C4-2B (cell line): Measurements from ENCODE around the gene PIAS2.

Experiments
- H3K27ac ChIP-seq: fragments of 450-650 bp; 2 replicates; pipeline ENCODE4 v1.5.1; 2017
- ZFX ChIP-seq: fragments of 450-650 bp; IDR thresholded peaks from 2 replicates; pipeline ENCODE4 v1.6.1; 2017
- TF ChIP-seq, protein P1 (sequence below): fragments of 450-650 bp; conservative IDR thresholded peaks from 2 replicates; pipeline ENCODE4 v1.5.1; 2017; ENCODE audit warnings: mild to moderate bottlenecking

PIAS2 gene

GRCh38 chr18:46915800-46916550 is 1.3 kb downstream of the PIAS2 start:
- H3K27ac ChIP-seq: no peak overlapping the region
- TF ChIP-seq, protein P1, sequence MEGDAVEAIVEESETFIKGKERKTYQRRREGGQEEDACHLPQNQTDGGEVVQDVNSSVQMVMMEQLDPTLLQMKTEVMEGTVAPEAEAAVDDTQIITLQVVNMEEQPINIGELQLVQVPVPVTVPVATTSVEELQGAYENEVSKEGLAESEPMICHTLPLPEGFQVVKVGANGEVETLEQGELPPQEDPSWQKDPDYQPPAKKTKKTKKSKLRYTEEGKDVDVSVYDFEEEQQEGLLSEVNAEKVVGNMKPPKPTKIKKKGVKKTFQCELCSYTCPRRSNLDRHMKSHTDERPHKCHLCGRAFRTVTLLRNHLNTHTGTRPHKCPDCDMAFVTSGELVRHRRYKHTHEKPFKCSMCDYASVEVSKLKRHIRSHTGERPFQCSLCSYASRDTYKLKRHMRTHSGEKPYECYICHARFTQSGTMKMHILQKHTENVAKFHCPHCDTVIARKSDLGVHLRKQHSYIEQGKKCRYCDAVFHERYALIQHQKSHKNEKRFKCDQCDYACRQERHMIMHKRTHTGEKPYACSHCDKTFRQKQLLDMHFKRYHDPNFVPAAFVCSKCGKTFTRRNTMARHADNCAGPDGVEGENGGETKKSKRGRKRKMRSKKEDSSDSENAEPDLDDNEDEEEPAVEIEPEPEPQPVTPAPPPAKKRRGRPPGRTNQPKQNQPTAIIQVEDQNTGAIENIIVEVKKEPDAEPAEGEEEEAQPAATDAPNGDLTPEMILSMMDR: no peak
- TF ChIP-seq ZFX: no peak

DNA sequence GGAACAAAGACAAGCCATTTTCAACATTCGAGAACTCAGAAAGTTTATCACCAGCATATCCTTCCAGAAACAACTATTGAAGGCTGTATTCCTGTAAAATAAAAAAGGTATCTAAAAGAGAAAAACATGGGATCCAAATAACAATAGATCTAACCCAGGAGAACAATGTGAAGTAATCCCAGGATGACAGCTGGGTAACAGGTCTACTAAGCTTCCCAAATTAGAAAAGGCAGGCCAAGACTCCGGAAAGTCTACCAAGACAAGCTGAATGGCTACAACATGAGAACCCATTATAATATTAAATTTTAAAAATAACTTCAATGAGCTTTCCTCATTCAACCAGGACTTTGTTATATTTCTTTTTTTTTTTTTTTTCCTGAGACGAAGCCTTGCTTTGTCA is 6.5 kb downstream of the PIAS2 start:
- H3K27ac ChIP-seq: no peak overlapping the region
- TF ChIP-seq ZFX: no peak
- TF ChIP-seq, protein P1: no peak

DNA sequence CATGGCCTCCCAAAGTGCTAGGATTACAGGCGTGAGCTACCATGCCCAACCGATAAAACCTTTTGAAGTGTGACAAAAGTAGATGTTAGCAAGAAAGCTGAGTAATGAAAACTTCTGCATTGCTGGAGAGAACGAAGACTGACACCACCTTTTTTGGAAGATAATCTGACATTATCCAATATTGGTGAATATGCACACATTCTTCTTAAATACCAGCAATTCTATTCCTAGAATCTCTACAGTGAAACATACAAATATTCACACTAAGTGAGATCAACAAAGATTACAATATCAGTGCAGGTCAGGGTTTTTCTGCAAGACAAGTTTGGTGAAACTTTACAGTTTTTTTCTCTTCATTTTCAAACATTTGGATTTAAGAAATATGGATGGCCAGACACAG is 7.8 kb downstream of the PIAS2 start:
- TF ChIP-seq, protein P1: no peak
- no peak for TF ChIP-seq ZFX
- no peak overlapping the region for H3K27ac ChIP-seq

GRCh38 chr18:46903406-46903805 is 13.9 kb downstream of the PIAS2 start:
- TF ChIP-seq ZFX: no peak
- TF ChIP-seq, protein P1: no peak
- H3K27ac ChIP-seq: no peak overlapping the region

DNA sequence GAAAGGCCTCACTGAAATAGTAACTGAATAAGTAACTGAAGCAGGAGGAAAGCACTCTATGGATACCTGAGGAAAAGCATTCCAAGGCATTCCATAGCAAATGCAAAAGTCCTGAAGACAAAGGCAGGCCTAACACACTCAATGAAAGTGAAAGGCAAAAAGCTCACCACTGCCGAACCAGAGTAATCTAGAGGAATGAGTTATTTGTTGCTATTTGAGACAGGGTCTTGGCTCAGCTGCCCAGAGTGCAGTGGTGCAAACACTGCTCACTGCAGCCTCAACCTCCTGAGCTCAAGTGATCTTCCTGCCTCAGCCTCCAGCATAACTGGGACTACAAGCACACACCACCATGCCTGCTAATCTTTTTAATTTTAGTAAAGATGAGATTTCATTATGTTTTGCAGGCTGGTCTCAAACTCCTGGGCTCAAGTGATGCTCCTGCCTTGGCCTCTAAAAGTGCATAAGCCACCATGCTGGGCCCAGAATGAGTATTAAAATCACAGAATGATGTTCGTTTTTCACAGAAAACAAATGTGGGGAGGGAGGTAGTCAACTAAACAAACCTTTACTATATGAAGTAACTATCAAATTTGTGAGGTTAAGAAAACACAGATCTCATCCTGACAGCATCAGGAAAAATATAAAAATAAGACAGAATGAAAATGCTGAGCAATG is 17.9 kb downstream of the PIAS2 start:
- TF ChIP-seq ZFX: no peak
- TF ChIP-seq, protein P1: no peak
- H3K27ac ChIP-seq: no peak overlapping the region

GRCh38 chr18:46894124-46894523 is 23.2 kb downstream of the PIAS2 start:
- TF ChIP-seq, protein P1: no peak
- TF ChIP-seq ZFX: no peak
- no peak overlapping the region for H3K27ac ChIP-seq

DNA sequence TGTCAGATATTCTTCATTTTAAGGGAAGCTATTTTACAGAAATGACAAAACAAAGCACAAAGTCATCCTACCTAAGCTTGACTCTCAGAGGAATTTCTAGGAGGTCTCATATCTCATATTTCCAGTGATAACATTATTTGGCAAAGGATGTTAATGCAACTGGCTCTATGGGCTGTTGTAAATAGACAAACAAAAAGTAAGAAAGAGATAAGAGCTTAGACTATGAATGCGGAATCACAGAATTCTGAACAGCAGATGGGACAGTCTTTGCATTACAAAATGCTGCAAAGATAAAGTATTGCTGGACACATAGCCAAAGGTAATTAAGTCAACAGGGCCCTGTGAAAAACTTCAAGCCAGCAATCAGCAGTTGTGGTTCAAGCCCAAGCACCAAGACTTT is 23.9 kb downstream of the PIAS2 start:
- TF ChIP-seq ZFX: no peak
- TF ChIP-seq, protein P1: no peak
- H3K27ac ChIP-seq: no peak overlapping the region
